NCI-H2107 treated with DMSO at 0.1 percent for 48 hours (cell line): ENCODE measurements around the gene USH2A.
A peak's percentile ranks its signal among the peaks of the same experiment; 100 is the strongest.

Experiments used
- DNase-seq: peaks from one replicate; lab custom pipeline; 2025; ENCODE audit not compliant: unreplicated experiment; lab: John Stamatoyannopoulos, UW

The USH2A gene

GRCh38 chr1:215665215-215665614, 758.0 kb downstream of the USH2A start:
- DNase-seq, result no peak

GRCh38 chr1:215661033-215661432, 762.2 kb downstream of the USH2A start:
- DNase-seq, result no peak

- no peak for DNase-seq
Measured at GRCh38 chr1:215660259-215660658, 763.0 kb downstream of the USH2A start.

- no peak for DNase-seq
Measured at GRCh38 chr1:215657047-215657446, 766.2 kb downstream of the USH2A start.

GRCh38 chr1:215652371-215652770, 770.9 kb downstream of the USH2A start:
- no peak for DNase-seq

GRCh38 chr1:215651867-215652266, 771.4 kb downstream of the USH2A start:
- no peak for DNase-seq

GRCh38 chr1:215650446-215651149, 772.6 kb downstream of the USH2A start:
- no peak for DNase-seq

- DNase-seq, result no peak
Measured at GRCh38 chr1:215648957-215649356, 774.3 kb downstream of the USH2A start.

- DNase-seq, result no peak
Measured at GRCh38 chr1:215647738-215648137, 775.5 kb downstream of the USH2A start.

GRCh38 chr1:215645861-215646260, 777.4 kb downstream of the USH2A start:
- no peak for DNase-seq

GRCh38 chr1:215645182-215645581, 778.1 kb downstream of the USH2A start:
- no peak for DNase-seq

- DNase-seq, result no peak
Measured at GRCh38 chr1:215643592-215644321, 779.5 kb downstream of the USH2A start.

GRCh38 chr1:215640429-215641148, 782.7 kb downstream of the USH2A start:
- no peak for DNase-seq

GRCh38 chr1:215637041-215637573, 786.1 kb downstream of the USH2A start:
- DNase-seq, result no peak

GRCh38 chr1:215636258-215636965, 786.8 kb downstream of the USH2A start:
- DNase-seq, result no peak

GRCh38 chr1:215635827-215636226, 787.4 kb downstream of the USH2A start:
- no peak for DNase-seq

GRCh38 chr1:215631489-215631888, 791.8 kb downstream of the USH2A start:
- peak; percentile 93 for DNase-seq

GRCh38 chr1:215631040-215631439, 792.2 kb downstream of the USH2A start:
- no peak for DNase-seq

GRCh38 chr1:215625949-215626348, 797.3 kb downstream of the USH2A start:
- no peak for DNase-seq

- no peak for DNase-seq
Measured at GRCh38 chr1:215623162-215623561, 800.1 kb downstream of the USH2A start.

- no peak for DNase-seq
Measured at GRCh38 chr1:215617979-215618378, 805.3 kb downstream of the USH2A start.
